GM12878 (cell line): ENCODE measurements around the gene SHANK1. TPM values are rescaled to one million over a fixed set of nuclear protein-coding genes. Genes with fewer than 3 reads are reported as not detected.

ENCODE experiments used
- ATAC-seq: fragments of 200-7000 bp; cut with Tn5 transposase; 3 replicates; pipeline ENCODE4 v1.9.1; 2020; ENCODE audit warnings: mild to moderate bottlenecking, moderate library complexity
- BruUV-seq: library from RNA; stranded (reverse); fragments of 400-500 nt; replicated peaks from 2 replicates; lab custom pipeline; 2021; lab: Mats Ljungman, UMichigan
- CTCF ChIA-PET: fragments of 300-600 bp; sonication (Branson Sonifier 250); formaldehyde crosslinking; extraction: SDS; loops from one replicate; lab custom pipeline; 2021; ENCODE audit warnings: inconsistent platforms; lab: Yijun Ruan, JAX
- POLR2A ChIA-PET: fragments of 350-600 bp; formaldehyde crosslinking; extraction: SDS; loops from one replicate; lab custom pipeline; 2021; ENCODE audit warnings: inconsistent platforms; lab: Charles Lee
- RAD21 ChIA-PET: fragments of 300-600 bp; sonication (Branson Sonifier 250); formaldehyde crosslinking; loops from one replicate; lab custom pipeline; 2023; ENCODE audit warnings: antibody characterized with exemption; ENCODE audit not compliant: unreplicated experiment; lab: Charles Lee
- SMC1A ChIA-PET: fragments of 300-600 bp; sonication (Branson Sonifier 250); formaldehyde crosslinking; loops from one replicate; lab custom pipeline; 2023; ENCODE audit not compliant: unreplicated experiment, uncharacterized antibody; lab: Charles Lee
- DNase-seq: peaks from one replicate; pipeline ENCODE4 v3.0.0-alpha.2; 2011; ENCODE audit warnings: low read depth, low spot score
- FAIRE-seq: peaks from 3 replicates; lab custom pipeline; 2011; peaks lifted over from hg19 to GRCh38; lab: Jason Lieb, UNC
- H2AFZ ChIP-seq: 2 replicates; pipeline ENCODE4 v1.6.0; 2011; ENCODE audit warnings: low read depth, low read length, control low read depth; ENCODE audit not compliant: control insufficient read depth
- H3K27ac ChIP-seq: 2 replicates; pipeline ENCODE4 v1.5.1; 2011; ENCODE audit warnings: control low read depth; ENCODE audit not compliant: control insufficient read depth, insufficient read depth
- H3K27me3 ChIP-seq, 2 experiments: replicated peaks in 1 of 2; 2 replicates each; pipeline versions ENCODE4 v1.6.0 to v1.6.1; 2011; ENCODE audit warnings: low read length in 1 of 2; ENCODE audit not compliant: control insufficient read depth in 2 of 2, insufficient read depth in 2 of 2
- H3K36me3 ChIP-seq, 2 experiments: 2 replicates each; pipeline ENCODE4 v1.5.1; 2011; ENCODE audit warnings: low read length in 1 of 2; ENCODE audit not compliant: control insufficient read depth in 2 of 2, insufficient read depth in 2 of 2
- H3K4me1 ChIP-seq: 2 replicates; pipeline ENCODE4 v1.6.1; 2011; ENCODE audit warnings: mild to moderate bottlenecking, low read length, moderate library complexity, mixed read lengths; ENCODE audit not compliant: control insufficient read depth, insufficient read depth
- H3K4me2 ChIP-seq: 2 replicates; pipeline ENCODE4 v1.6.0; 2011; ENCODE audit warnings: control low read depth; ENCODE audit not compliant: control insufficient read depth, insufficient read depth
- H3K4me3 ChIP-seq: fragments of 200-600 bp; sonication (generic); 2 replicates; pipeline ENCODE4 v1.5.1; 2016
- H3K79me2 ChIP-seq: 2 replicates; pipeline ENCODE4 v1.6.0; 2011; ENCODE audit warnings: low read length; ENCODE audit not compliant: control insufficient read depth, insufficient read depth
- H3K9ac ChIP-seq: 2 replicates; pipeline ENCODE4 v1.8.0; 2011; ENCODE audit warnings: low read length, control low read depth, mixed read lengths; ENCODE audit not compliant: control insufficient read depth, insufficient read depth
- H3K9me3 ChIP-seq: replicated peaks from 3 replicates; pipeline ENCODE4 v1.5.1; 2011; ENCODE audit warnings: mild to moderate bottlenecking, low read length; ENCODE audit not compliant: control insufficient read depth, insufficient read depth
- H4K20me1 ChIP-seq: 2 replicates; pipeline ENCODE4 v1.6.0; 2011; ENCODE audit not compliant: control insufficient read depth, insufficient read depth
- FOXM1 ChIP-seq: IDR thresholded peaks from 2 replicates; pipeline ENCODE4 v1.6.1; 2012; ENCODE audit warnings: low read depth, mild to moderate bottlenecking, inconsistent platforms, low read length, moderate library complexity
- HDAC2 ChIP-seq: fragments of 200-600 bp; sonication (generic); IDR thresholded peaks from 2 replicates; pipeline ENCODE4 v1.6.1; 2017
- MEF2A ChIP-seq: IDR thresholded peaks from 2 replicates; pipeline ENCODE4 v1.6.1; 2011; ENCODE audit warnings: low read depth, mild to moderate bottlenecking, low read length, moderate library complexity; ENCODE audit not compliant: insufficient read depth
- MYC ChIP-seq: IDR thresholded peaks from 2 replicates; pipeline ENCODE4 v1.6.1; 2011; ENCODE audit warnings: mild to moderate bottlenecking, low read length, moderate library complexity, inconsistent platforms; ENCODE audit not compliant: insufficient read depth, insufficient replicate concordance, insufficient read length, severe bottlenecking
- NFIC ChIP-seq: IDR thresholded peaks from 2 replicates; pipeline ENCODE4 v1.6.1; 2012; ENCODE audit warnings: low read depth, mild to moderate bottlenecking, inconsistent platforms, low read length, moderate library complexity
- PML ChIP-seq: IDR thresholded peaks from 2 replicates; pipeline ENCODE4 v1.6.1; 2012; ENCODE audit warnings: low read length, inconsistent platforms
- RELA ChIP-seq: fragments of 450-650 bp; IDR thresholded peaks from 2 replicates; pipeline ENCODE4 v1.8.0; 2014; ENCODE audit warnings: borderline replicate concordance; ENCODE audit not compliant: partially characterized antibody
- RFX5 ChIP-seq: IDR thresholded peaks from 2 replicates; pipeline ENCODE4 v1.6.1; 2011; ENCODE audit warnings: low read depth, low read length, improper control_type of control experiment
- TCF3 ChIP-seq: IDR thresholded peaks from 2 replicates; pipeline ENCODE4 v1.6.1; 2012; ENCODE audit warnings: low read depth, mild to moderate bottlenecking, low read length, borderline replicate concordance; ENCODE audit not compliant: insufficient read depth
- WGBS: methylation state at CpG from one replicate; pipeline ENCODE4 v1.1.6; 2016; ENCODE audit warnings: low lambda C conversion rate; ENCODE audit not compliant: insufficient replicate concordance, insufficient coverage; ENCODE audit errors: missing lambda C conversion rate; 5-methylcytosine and 5-hydroxymethylcytosine counted together
- in situ Hi-C: fragments of 300-500 bp; cut with MboI; formaldehyde crosslinking; loops from 9 replicates; pipeline ENCODE4 v1.14.3; 2018; ENCODE audit warnings: mixed read lengths
- intact Hi-C: fragments of 100-400 bp; cut with micrococcal nuclease; formaldehyde crosslinking; loops from one replicate; pipeline ENCODE4 v1.14.2; 2022; ENCODE audit not compliant: unreplicated experiment
- polyA plus RNA-seq, 11 experiments: library from polyadenylated mRNA; depleted of rRNA in 4 of 11; unstranded in 6 of 11; stranded (reverse) in 5 of 11; fragments of >200 nt; fragmentation: Nextera tagmentation in 4 of 11; fragmentation: Illumina TruSeq in 1 of 11; extraction: Ambion mirVana in 4 of 11; extraction: Trizol in 1 of 11; gene quantifications; 1 replicate in 1 of 11; 2 replicates in 10 of 11; pipeline versions ENCODE4 v1.2.1 to v1.2.3, GENCODE V29; 2011 to 2016; ENCODE audit warnings: inconsistent platforms in 2 of 11, missing spikeins in 2 of 11, low read depth in 1 of 11
- total RNA-seq, 4 experiments: library from RNA; depleted of rRNA in 3 of 4; stranded (reverse); fragments of >200 nt in 3 of 4; fragmentation: Illumina TruSeq in 1 of 4; extraction: Trizol in 1 of 4; gene quantifications; 2 replicates each; pipeline versions ENCODE4 v1.2.1 to v1.2.3, GENCODE V29; 2013 to 2021
- TF ChIP-seq, protein P1 (sequence below): IDR thresholded peaks from 2 replicates; pipeline ENCODE4 v1.6.1; 2012; ENCODE audit warnings: improper control_type of control experiment, low read depth, low read length; ENCODE audit not compliant: insufficient replicate concordance
- TF ChIP-seq, protein P2 (sequence below): fragments of 450-650 bp; IDR thresholded peaks from 2 replicates; pipeline ENCODE4 v1.6.1; 2017; ENCODE audit warnings: low read depth, mild to moderate bottlenecking, moderate library complexity
- TF ChIP-seq, protein P3 (sequence below): fragments of 450-650 bp; IDR thresholded peaks from 2 replicates; pipeline ENCODE4 v1.6.1; 2017; ENCODE audit warnings: mild to moderate bottlenecking, moderate library complexity

SHANK1 gene
- total and polyA plus RNA-seq, 10 of the 15 experiments (the other 5 are each of a cell fraction or from before 2014, with no cell fraction given), result not detected

DNA sequence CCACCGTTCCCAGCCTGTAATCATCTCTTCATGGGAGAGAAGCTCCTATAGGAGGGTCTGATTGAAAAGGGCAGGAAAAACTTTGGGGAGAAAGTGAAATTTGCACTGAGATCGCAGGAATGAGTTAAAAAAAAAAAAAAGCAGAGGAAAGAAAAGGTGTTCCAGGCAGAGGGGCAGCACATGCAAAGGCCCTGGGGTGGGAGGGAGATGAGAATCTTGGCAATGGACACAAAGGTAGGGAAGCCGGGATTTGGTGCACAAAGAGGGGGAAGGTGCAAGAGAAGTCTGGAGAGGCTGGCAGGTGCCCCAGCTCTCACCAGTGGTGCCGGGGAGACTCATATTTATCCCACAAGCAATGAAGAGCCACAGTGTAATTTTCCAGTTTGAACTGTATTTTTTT lies 34.3 kb upstream of the SHANK1 start:
- Histone ChIP-seq H3K9me3 (no peaks in the 10 kb centered on the region; the same call in 2 of the 3 replicates), H4K20me1 (no peaks in the 10 kb centered on the region), H3K27ac (no peak overlapping the region), H3K4me2 (no peak overlapping the region), H3K79me2 (no peaks in the 10 kb centered on the region), H2AFZ (no peak overlapping the region), H3K9ac (no peak overlapping the region), H3K4me3 (no peak overlapping the region), H3K4me1 (no peaks in the 10 kb centered on the region), H3K27me3 (peaks cover 0 to 2% of the 10 kb centered on the region in 2 experiments; a peak in 1 of 4 replicates), H3K36me3 (no peaks in the 10 kb centered on the region)
- DNase-seq (no peak), ATAC-seq (no peak), FAIRE-seq (no peak)
- no TSS peak for BruUV-seq
- ChIA-PET RAD21 (interaction anchor here (1.1 kb wide), 1 partner anchor 20 kb away, joined by 3 read pairs; no protein-coding TSS in a partner anchor), SMC1A (no interaction called here), CTCF (no interaction called here), POLR2A (no interaction called here)
- intact Hi-C loops (no loop called here), in situ Hi-C loops (no loop called here)
- WGBS, result 26% methylated on average over 4 of the region's 4 CpGs
- no peak for TF ChIP-seq FOXM1
- TF ChIP-seq, protein P1, sequence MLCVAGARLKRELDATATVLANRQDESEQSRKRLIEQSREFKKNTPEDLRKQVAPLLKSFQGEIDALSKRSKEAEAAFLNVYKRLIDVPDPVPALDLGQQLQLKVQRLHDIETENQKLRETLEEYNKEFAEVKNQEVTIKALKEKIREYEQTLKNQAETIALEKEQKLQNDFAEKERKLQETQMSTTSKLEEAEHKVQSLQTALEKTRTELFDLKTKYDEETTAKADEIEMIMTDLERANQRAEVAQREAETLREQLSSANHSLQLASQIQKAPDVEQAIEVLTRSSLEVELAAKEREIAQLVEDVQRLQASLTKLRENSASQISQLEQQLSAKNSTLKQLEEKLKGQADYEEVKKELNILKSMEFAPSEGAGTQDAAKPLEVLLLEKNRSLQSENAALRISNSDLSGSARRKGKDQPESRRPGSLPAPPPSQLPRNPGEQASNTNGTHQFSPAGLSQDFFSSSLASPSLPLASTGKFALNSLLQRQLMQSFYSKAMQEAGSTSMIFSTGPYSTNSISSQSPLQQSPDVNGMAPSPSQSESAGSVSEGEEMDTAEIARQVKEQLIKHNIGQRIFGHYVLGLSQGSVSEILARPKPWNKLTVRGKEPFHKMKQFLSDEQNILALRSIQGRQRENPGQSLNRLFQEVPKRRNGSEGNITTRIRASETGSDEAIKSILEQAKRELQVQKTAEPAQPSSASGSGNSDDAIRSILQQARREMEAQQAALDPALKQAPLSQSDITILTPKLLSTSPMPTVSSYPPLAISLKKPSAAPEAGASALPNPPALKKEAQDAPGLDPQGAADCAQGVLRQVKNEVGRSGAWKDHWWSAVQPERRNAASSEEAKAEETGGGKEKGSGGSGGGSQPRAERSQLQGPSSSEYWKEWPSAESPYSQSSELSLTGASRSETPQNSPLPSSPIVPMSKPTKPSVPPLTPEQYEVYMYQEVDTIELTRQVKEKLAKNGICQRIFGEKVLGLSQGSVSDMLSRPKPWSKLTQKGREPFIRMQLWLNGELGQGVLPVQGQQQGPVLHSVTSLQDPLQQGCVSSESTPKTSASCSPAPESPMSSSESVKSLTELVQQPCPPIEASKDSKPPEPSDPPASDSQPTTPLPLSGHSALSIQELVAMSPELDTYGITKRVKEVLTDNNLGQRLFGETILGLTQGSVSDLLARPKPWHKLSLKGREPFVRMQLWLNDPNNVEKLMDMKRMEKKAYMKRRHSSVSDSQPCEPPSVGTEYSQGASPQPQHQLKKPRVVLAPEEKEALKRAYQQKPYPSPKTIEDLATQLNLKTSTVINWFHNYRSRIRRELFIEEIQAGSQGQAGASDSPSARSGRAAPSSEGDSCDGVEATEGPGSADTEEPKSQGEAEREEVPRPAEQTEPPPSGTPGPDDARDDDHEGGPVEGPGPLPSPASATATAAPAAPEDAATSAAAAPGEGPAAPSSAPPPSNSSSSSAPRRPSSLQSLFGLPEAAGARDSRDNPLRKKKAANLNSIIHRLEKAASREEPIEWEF, result no peak
- no peak for TF ChIP-seq TCF3
- TF ChIP-seq RELA, result no peak
- TF ChIP-seq MYC, result no peak
- TF ChIP-seq, protein P2, sequence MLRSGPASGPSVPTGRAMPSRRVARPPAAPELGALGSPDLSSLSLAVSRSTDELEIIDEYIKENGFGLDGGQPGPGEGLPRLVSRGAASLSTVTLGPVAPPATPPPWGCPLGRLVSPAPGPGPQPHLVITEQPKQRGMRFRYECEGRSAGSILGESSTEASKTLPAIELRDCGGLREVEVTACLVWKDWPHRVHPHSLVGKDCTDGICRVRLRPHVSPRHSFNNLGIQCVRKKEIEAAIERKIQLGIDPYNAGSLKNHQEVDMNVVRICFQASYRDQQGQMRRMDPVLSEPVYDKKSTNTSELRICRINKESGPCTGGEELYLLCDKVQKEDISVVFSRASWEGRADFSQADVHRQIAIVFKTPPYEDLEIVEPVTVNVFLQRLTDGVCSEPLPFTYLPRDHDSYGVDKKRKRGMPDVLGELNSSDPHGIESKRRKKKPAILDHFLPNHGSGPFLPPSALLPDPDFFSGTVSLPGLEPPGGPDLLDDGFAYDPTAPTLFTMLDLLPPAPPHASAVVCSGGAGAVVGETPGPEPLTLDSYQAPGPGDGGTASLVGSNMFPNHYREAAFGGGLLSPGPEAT, result no peak
- TF ChIP-seq, protein P3, sequence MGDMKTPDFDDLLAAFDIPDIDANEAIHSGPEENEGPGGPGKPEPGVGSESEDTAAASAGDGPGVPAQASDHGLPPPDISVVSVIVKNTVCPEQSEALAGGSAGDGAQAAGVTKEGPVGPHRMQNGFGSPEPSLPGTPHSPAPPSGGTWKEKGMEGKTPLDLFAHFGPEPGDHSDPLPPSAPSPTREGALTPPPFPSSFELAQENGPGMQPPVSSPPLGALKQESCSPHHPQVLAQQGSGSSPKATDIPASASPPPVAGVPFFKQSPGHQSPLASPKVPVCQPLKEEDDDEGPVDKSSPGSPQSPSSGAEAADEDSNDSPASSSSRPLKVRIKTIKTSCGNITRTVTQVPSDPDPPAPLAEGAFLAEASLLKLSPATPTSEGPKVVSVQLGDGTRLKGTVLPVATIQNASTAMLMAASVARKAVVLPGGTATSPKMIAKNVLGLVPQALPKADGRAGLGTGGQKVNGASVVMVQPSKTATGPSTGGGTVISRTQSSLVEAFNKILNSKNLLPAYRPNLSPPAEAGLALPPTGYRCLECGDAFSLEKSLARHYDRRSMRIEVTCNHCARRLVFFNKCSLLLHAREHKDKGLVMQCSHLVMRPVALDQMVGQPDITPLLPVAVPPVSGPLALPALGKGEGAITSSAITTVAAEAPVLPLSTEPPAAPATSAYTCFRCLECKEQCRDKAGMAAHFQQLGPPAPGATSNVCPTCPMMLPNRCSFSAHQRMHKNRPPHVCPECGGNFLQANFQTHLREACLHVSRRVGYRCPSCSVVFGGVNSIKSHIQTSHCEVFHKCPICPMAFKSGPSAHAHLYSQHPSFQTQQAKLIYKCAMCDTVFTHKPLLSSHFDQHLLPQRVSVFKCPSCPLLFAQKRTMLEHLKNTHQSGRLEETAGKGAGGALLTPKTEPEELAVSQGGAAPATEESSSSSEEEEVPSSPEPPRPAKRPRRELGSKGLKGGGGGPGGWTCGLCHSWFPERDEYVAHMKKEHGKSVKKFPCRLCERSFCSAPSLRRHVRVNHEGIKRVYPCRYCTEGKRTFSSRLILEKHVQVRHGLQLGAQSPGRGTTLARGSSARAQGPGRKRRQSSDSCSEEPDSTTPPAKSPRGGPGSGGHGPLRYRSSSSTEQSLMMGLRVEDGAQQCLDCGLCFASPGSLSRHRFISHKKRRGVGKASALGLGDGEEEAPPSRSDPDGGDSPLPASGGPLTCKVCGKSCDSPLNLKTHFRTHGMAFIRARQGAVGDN, result no peak
- TF ChIP-seq NFIC, result no peak
- no peak for TF ChIP-seq RFX5
- TF ChIP-seq PML, result no peak
- TF ChIP-seq HDAC2, result no peak
- TF ChIP-seq MEF2A, result no peak
